ENCODE measurements around the gene NTF4. TPM values are rescaled to one million over a fixed set of nuclear protein-coding genes. Genes with fewer than 3 reads are reported as not detected.
"Not testable (repeated sequence)": the region's sequence is repeated elsewhere in the genome, so short reads cannot be mapped to it uniquely, and the experiment has no call there.

Gene NTF4
- total and polyA plus RNA-seq, 4 donors = 0.83 TPM; not detected in 3

DNA sequence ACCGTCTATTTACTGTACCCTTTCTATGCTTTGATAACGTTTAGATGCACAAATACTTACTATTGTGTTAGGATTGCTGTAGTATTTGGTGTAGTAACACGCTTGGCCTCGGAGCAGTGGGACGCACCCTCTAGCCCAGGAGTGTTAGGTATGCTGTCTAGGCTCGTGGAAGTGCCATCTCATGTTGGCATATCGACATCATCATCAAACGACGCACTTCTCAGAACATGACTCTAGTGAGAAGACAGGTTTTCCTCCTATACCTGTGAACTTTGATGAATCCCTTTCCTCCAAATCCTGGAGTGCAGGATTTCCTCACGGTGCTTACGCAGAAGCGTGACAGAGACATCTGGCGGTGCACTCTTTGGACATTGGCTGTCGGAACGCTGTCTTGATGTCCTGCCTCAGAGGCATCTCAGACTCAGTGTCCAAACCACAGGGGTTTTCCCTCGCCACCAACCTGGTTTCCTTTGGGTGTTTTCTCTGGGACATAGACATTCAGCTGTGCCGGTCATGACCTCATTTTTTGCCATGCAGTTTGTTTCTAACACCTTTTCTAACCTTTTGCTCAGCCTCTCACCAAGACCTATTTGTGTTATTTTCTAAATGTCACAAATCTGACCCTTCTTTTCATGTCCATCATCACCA is 26.9 kb upstream of the NTF4 start:
- no peaks in the 10 kb centered on the region for H3K27me3 ChIP-seq (ENCODE audit: control insufficient read depth, insufficient read depth, low read length)
- H3K9me3 ChIP-seq (ENCODE audit: control insufficient read depth, insufficient read depth, low read length) = no peaks in the 10 kb centered on the region
- H3K36me3 ChIP-seq (ENCODE audit: control insufficient read depth, insufficient read depth, low read length) = peaks cover 84% of the 10 kb centered on the region
- H3K27ac ChIP-seq (ENCODE audit: low read depth, low read length) = no peak overlapping the region
- DNase-seq (ENCODE audit: low read depth in 4 of 6, low spot score in 6 of 6) = no peak
- no peak overlapping the region for H3K4me3 ChIP-seq (ENCODE audit: low read depth, low read length)
- peaks cover 9% of the 10 kb centered on the region for H3K4me1 ChIP-seq (ENCODE audit: control insufficient read depth, insufficient read depth, low read length)
- 96% methylated on average over 14 of the region's 17 CpGs for WGBS (ENCODE audit: insufficient coverage)

- peaks cover 19% of the 10 kb centered on the region for H3K4me1 ChIP-seq (ENCODE audit: control insufficient read depth, insufficient read depth, low read length)
- no peak overlapping the region for H3K27ac ChIP-seq (ENCODE audit: low read depth, low read length)
- WGBS (ENCODE audit: insufficient coverage) = 68% methylated on average over 9 of the region's 11 CpGs
- no peaks in the 10 kb centered on the region for H3K27me3 ChIP-seq (ENCODE audit: control insufficient read depth, insufficient read depth, low read length)
- H3K36me3 ChIP-seq (ENCODE audit: control insufficient read depth, insufficient read depth, low read length) = peaks cover 38% of the 10 kb centered on the region
- H3K4me3 ChIP-seq (ENCODE audit: low read depth, low read length) = peak overlapping the region; percentile 95
- no peaks in the 10 kb centered on the region for H3K9me3 ChIP-seq (ENCODE audit: control insufficient read depth, insufficient read depth, low read length)
- DNase-seq (ENCODE audit: low read depth in 4 of 6, low spot score in 6 of 6) = no peak
These were observed 21.7 kb upstream of the NTF4 start for GRCh38 chr19:49086296-49086695.

DNA sequence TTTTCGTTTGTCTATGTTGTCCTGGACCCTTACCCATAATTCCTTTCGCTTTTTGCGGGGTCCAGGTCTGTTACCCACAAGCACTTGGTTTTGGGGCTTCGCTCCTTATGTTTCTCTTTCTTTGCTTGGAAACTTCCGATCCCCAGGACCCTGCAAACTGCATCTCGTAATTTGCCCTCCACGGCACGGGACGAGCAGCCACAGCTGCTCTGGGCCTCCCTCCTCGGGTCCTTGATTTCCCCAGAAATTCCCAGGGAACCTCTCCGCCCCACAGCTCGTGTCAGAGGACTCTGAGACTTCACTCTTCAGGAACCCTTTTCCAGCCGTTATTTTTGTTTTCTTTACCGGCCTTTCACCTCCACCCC is 21.2 kb upstream of the NTF4 start:
- Histone ChIP-seq H3K4me1 (ENCODE audit: control insufficient read depth, insufficient read depth, low read length) (peaks cover 19% of the 10 kb centered on the region), H3K27ac (ENCODE audit: low read depth, low read length) (peak overlapping the region; percentile 88), H3K9me3 (ENCODE audit: control insufficient read depth, insufficient read depth, low read length) (no peaks in the 10 kb centered on the region), H3K36me3 (ENCODE audit: control insufficient read depth, insufficient read depth, low read length) (peaks cover 33% of the 10 kb centered on the region), H3K4me3 (ENCODE audit: low read depth, low read length) (peak overlapping the region; percentile 95), H3K27me3 (ENCODE audit: control insufficient read depth, insufficient read depth, low read length) (no peaks in the 10 kb centered on the region)
- no peak for DNase-seq (ENCODE audit: low read depth in 4 of 6, low spot score in 6 of 6)
- 3% methylated on average over 14 of the region's 14 CpGs for WGBS (ENCODE audit: insufficient coverage)

- Histone ChIP-seq H3K27me3 (ENCODE audit: control insufficient read depth, insufficient read depth, low read length) (no peaks in the 10 kb centered on the region), H3K9me3 (ENCODE audit: control insufficient read depth, insufficient read depth, low read length) (no peaks in the 10 kb centered on the region), H3K36me3 (ENCODE audit: control insufficient read depth, insufficient read depth, low read length) (peaks cover 27% of the 10 kb centered on the region), H3K27ac (ENCODE audit: low read depth, low read length) (peak within 1 kb of the TSS; percentile 88), H3K4me3 (ENCODE audit: low read depth, low read length) (peak within 1 kb of the TSS; percentile 95), H3K4me1 (ENCODE audit: control insufficient read depth, insufficient read depth, low read length) (peaks cover 19% of the 10 kb centered on the region)
- 0% methylated on average over 89 of the region's 89 CpGs for WGBS (ENCODE audit: insufficient coverage)
- peak; percentile 98 to 100 (median 99) for DNase-seq (ENCODE audit: low read depth in 4 of 6, low spot score in 6 of 6)
These were observed 20.6 kb upstream of the NTF4 start, which contains the start of gene SNRNP70 for GRCh38 chr19:49085020-49085867. Gene SNRNP70 (plus strand): TSS chr19:49085451. CDS start chr19:49086415, 964 bp downstream.

DNA sequence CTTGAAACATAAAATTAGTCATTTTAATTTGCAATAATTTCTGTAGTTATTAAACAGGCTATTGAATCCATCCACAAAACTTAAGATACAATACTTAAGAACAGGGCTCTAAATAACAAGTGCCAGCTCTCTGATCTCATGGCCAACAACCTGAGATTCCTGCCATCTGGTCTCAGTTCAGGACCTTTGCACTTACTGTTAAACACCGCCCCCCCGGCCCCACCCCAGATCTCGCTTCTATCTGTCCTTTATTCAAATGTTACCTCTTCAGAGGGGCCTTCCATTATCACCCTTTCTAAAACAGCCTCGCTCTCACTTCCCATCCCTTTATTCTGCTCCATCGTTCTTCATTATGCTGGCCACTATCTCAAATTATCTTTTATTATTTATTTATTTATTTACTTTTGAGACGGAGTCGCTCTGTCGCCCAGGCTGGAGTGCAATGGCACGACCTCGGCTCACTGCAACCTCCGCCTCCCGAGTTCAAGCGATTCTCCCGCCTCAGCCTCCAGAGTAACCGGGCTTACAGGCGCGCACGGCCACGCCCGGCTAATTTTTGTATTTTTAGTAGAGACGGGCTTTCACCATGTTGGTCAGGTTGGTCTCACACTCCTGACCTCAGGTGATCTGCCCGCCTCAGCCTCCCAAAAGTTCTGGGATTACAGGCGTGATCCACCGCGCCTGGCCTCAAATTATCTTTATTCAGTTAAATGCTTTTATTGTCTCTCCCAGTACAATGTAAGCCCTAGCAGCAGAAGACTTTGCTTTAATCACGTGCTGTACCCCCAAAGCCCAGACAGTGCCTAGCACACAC is 19.8 kb upstream of the NTF4 start:
- H3K27ac ChIP-seq (ENCODE audit: low read depth, low read length) = peak overlapping the region; percentile 88
- 70% methylated on average over 17 of the region's 26 CpGs for WGBS (ENCODE audit: insufficient coverage)
- H3K4me1 ChIP-seq (ENCODE audit: control insufficient read depth, insufficient read depth, low read length) = peaks cover 19% of the 10 kb centered on the region
- DNase-seq (ENCODE audit: low read depth in 4 of 6, low spot score in 6 of 6) = no peak
- H3K4me3 ChIP-seq (ENCODE audit: low read depth, low read length) = peak overlapping the region; percentile 95
- H3K9me3 ChIP-seq (ENCODE audit: control insufficient read depth, insufficient read depth, low read length) = no peaks in the 10 kb centered on the region
- peaks cover 19% of the 10 kb centered on the region for H3K36me3 ChIP-seq (ENCODE audit: control insufficient read depth, insufficient read depth, low read length)
- H3K27me3 ChIP-seq (ENCODE audit: control insufficient read depth, insufficient read depth, low read length) = no peaks in the 10 kb centered on the region

GRCh38 chr19:49081273-49081672 is 16.7 kb upstream of the NTF4 start:
- DNase-seq (ENCODE audit: low read depth in 4 of 6, low spot score in 6 of 6) = no peak
- Histone ChIP-seq H3K4me3 (ENCODE audit: low read depth, low read length) (no peak overlapping the region), H3K36me3 (ENCODE audit: control insufficient read depth, insufficient read depth, low read length) (peaks cover 1% of the 10 kb centered on the region), H3K27ac (ENCODE audit: low read depth, low read length) (no peak overlapping the region), H3K27me3 (ENCODE audit: control insufficient read depth, insufficient read depth, low read length) (no peaks in the 10 kb centered on the region), H3K9me3 (ENCODE audit: control insufficient read depth, insufficient read depth, low read length) (no peaks in the 10 kb centered on the region), H3K4me1 (ENCODE audit: control insufficient read depth, insufficient read depth, low read length) (peaks cover 12% of the 10 kb centered on the region)
- WGBS (ENCODE audit: insufficient coverage) = 70% methylated on average over 1 of the region's 1 CpG

- no peaks in the 10 kb centered on the region for H3K9me3 ChIP-seq (ENCODE audit: control insufficient read depth, insufficient read depth, low read length)
- H3K4me3 ChIP-seq (ENCODE audit: low read depth, low read length) = no peak overlapping the region
- H3K4me1 ChIP-seq (ENCODE audit: control insufficient read depth, insufficient read depth, low read length) = peaks cover 6% of the 10 kb centered on the region
- no peak for DNase-seq (ENCODE audit: low read depth in 4 of 6, low spot score in 6 of 6)
- 100% methylated on average over 2 of the region's 4 CpGs for WGBS (ENCODE audit: insufficient coverage)
- H3K27ac ChIP-seq (ENCODE audit: low read depth, low read length) = no peak overlapping the region
- no peaks in the 10 kb centered on the region for H3K36me3 ChIP-seq (ENCODE audit: control insufficient read depth, insufficient read depth, low read length)
- H3K27me3 ChIP-seq (ENCODE audit: control insufficient read depth, insufficient read depth, low read length) = no peaks in the 10 kb centered on the region
These were observed 15.8 kb upstream of the NTF4 start for GRCh38 chr19:49080392-49080791.

DNA sequence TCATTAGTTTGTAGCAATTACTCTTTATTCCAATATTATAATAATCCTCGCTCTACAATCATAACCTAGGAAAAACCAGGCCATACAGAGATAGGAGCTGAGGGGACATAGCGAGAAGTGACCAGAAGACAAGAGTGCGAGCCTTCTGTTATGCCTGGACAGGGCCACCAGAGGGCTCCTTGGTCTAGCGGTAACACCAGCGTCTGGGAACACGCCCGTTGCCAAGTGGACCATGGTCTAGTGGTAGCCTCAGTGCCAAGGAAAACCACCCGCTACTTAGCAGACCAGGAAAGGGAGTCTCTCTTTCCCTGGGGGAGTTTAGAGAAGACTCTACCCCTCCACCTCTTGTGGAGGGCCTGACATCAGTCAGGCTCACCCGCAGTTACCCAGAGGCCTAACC is 10.3 kb upstream of the NTF4 start:
- not testable (repeated sequence) for H3K9me3 ChIP-seq (ENCODE audit: control insufficient read depth, insufficient read depth, low read length); H3K36me3 ChIP-seq (ENCODE audit: control insufficient read depth, insufficient read depth, low read length); H3K4me1 ChIP-seq (ENCODE audit: control insufficient read depth, insufficient read depth, low read length); H3K27ac ChIP-seq (ENCODE audit: low read depth, low read length); H3K4me3 ChIP-seq (ENCODE audit: low read depth, low read length)
- peaks cover 41% of the 10 kb centered on the region for H3K27me3 ChIP-seq (ENCODE audit: control insufficient read depth, insufficient read depth, low read length)
- DNase-seq (ENCODE audit: low read depth in 4 of 6, low spot score in 6 of 6) = peak in 2 of 6 donors; percentile 61 to 67
- WGBS (ENCODE audit: insufficient coverage) = 20% methylated on average over 6 of the region's 9 CpGs

DNA sequence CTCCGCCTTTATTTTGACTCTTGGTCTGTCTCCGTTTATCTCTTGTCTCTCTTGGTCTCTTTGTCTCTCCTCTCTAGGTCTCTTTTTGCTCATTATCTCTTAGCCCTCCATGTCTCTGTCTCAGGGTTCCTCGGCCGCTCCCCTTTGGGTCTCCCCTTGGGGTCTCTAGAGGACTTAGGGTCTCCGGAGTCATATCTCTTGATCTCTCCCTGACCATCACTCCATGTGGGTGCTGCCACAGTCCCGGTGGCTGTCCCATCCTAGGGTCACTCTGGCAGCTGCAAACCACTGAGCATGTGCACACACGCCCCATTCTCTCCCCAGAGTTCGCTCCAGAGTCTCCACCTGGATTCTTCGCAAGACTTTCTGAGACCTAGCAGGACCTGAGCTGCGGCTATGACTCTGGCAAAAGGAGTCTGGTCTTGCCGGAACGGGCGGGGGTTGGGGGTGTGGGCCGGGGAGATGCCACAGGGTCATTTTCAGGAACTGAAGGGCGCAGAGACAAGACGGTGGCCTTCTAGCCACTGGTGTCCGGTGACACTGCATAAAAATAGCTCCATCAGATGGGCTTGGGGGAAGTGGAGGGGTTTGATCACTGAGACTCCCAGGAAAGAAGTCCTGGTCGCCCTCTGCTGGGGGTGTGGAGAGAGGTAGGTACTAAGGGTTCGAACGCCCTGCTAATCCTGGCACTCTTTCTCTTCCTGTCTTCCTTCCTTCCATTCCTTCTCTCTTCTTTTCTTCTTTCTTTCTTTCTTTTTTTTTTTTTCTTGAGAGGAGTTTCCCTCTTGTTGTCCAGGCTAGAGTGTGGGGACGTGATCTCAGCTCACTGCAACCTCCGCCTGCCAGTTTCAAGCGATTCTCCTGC is 9.1 kb upstream of the NTF4 start:
- Histone ChIP-seq H3K36me3 (ENCODE audit: control insufficient read depth, insufficient read depth, low read length) (no peaks in the 10 kb centered on the region), H3K4me3 (ENCODE audit: low read depth, low read length) (no peak overlapping the region), H3K4me1 (ENCODE audit: control insufficient read depth, insufficient read depth, low read length) (no peaks in the 10 kb centered on the region), H3K9me3 (ENCODE audit: control insufficient read depth, insufficient read depth, low read length) (no peaks in the 10 kb centered on the region), H3K27me3 (ENCODE audit: control insufficient read depth, insufficient read depth, low read length) (peaks cover 47% of the 10 kb centered on the region), H3K27ac (ENCODE audit: low read depth, low read length) (no peak overlapping the region)
- 76% methylated on average over 17 of the region's 23 CpGs for WGBS (ENCODE audit: insufficient coverage)
- no peak for DNase-seq (ENCODE audit: low read depth in 4 of 6, low spot score in 6 of 6)
